Activated naive CD4-positive, alpha-beta T cell treated with anti-CD3 and anti-CD28 coated beads, Interleukin-2, amount 50 U/mL, for 24 hours (primary cell): ENCODE results near the gene PRSS16.
A peak's percentile ranks its signal among the peaks of the same experiment; 100 is the strongest.

Experiments used
- H3K27ac Mint-ChIP-seq: one replicate; pipeline ENCODE4 v1.8.0; 2021; ENCODE audit warnings: mild to moderate bottlenecking, mixed read lengths
- H3K27me3 Mint-ChIP-seq: one replicate; pipeline ENCODE4 v1.8.0; 2021; ENCODE audit warnings: mixed read lengths
- H3K36me3 Mint-ChIP-seq: one replicate; pipeline ENCODE4 v1.8.0; 2021; ENCODE audit warnings: mixed read lengths
- H3K4me1 Mint-ChIP-seq: one replicate; pipeline ENCODE4 v1.8.0; 2021; ENCODE audit warnings: mixed read lengths
- H3K4me3 Mint-ChIP-seq: one replicate; pipeline ENCODE4 v1.8.0; 2021; ENCODE audit warnings: mild to moderate bottlenecking, mixed read lengths
- H3K9me3 Mint-ChIP-seq: one replicate; pipeline ENCODE4 v1.8.0; 2021; ENCODE audit warnings: mixed read lengths

PRSS16 gene

GRCh38 chr6:27290065-27290849 lies 42.8 kb downstream of the PRSS16 start:
- peaks cover 42% of the 10 kb centered on the region for H3K9me3 Mint-ChIP-seq
- H3K36me3 Mint-ChIP-seq = peaks cover 23% of the 10 kb centered on the region
- H3K4me1 Mint-ChIP-seq = peaks cover 10% of the 10 kb centered on the region
- H3K4me3 Mint-ChIP-seq = peak overlapping the region; percentile 12
- peak overlapping the region; percentile 87 for H3K27ac Mint-ChIP-seq
- H3K27me3 Mint-ChIP-seq = peaks cover 76% of the 10 kb centered on the region

- Mint-ChIP-seq H3K27ac (no peak overlapping the region), H3K9me3 (peaks cover 47% of the 10 kb centered on the region), H3K36me3 (peaks cover 23% of the 10 kb centered on the region), H3K4me3 (no peak overlapping the region), H3K4me1 (peaks cover 10% of the 10 kb centered on the region), H3K27me3 (peaks cover 76% of the 10 kb centered on the region)
These were observed 43.3 kb downstream of the PRSS16 start for GRCh38 chr6:27290850-27291208.

- Mint-ChIP-seq H3K36me3 (peaks cover 19% of the 10 kb centered on the region), H3K4me3 (no peak overlapping the region), H3K4me1 (peaks cover under 1% of the 10 kb centered on the region), H3K27me3 (peaks cover 78% of the 10 kb centered on the region), H3K27ac (peak overlapping the region; percentile 76), H3K9me3 (peaks cover 49% of the 10 kb centered on the region)
These were observed 46.1 kb downstream of the PRSS16 start for GRCh38 chr6:27293436-27294098.

GRCh38 chr6:27294409-27294808 lies 46.9 kb downstream of the PRSS16 start:
- no peaks in the 10 kb centered on the region for H3K4me1 Mint-ChIP-seq
- H3K27ac Mint-ChIP-seq = peak overlapping the region; percentile 55
- H3K4me3 Mint-ChIP-seq = no peak overlapping the region
- H3K9me3 Mint-ChIP-seq = peaks cover 49% of the 10 kb centered on the region
- peaks cover 76% of the 10 kb centered on the region for H3K27me3 Mint-ChIP-seq
- peaks cover 19% of the 10 kb centered on the region for H3K36me3 Mint-ChIP-seq

GRCh38 chr6:27295301-27296079 lies 48.0 kb downstream of the PRSS16 start:
- Mint-ChIP-seq H3K4me3 (no peak overlapping the region), H3K9me3 (peaks cover 42% of the 10 kb centered on the region), H3K27ac (peak overlapping the region; percentile 82), H3K4me1 (no peaks in the 10 kb centered on the region), H3K36me3 (peaks cover 14% of the 10 kb centered on the region), H3K27me3 (peaks cover 74% of the 10 kb centered on the region)

- peaks cover 12% of the 10 kb centered on the region for H3K36me3 Mint-ChIP-seq
- H3K27ac Mint-ChIP-seq = peak overlapping the region; percentile 68
- peaks cover 38% of the 10 kb centered on the region for H3K9me3 Mint-ChIP-seq
- H3K27me3 Mint-ChIP-seq = peaks cover 73% of the 10 kb centered on the region
- H3K4me1 Mint-ChIP-seq = no peaks in the 10 kb centered on the region
- H3K4me3 Mint-ChIP-seq = no peak overlapping the region
These were observed 48.7 kb downstream of the PRSS16 start for GRCh38 chr6:27296106-27296783.

GRCh38 chr6:27297484-27297856 lies 50.0 kb downstream of the PRSS16 start:
- Mint-ChIP-seq H3K4me3 (no peak overlapping the region), H3K9me3 (peaks cover 33% of the 10 kb centered on the region), H3K27ac (peak overlapping the region; percentile 25), H3K27me3 (peaks cover 71% of the 10 kb centered on the region), H3K4me1 (no peaks in the 10 kb centered on the region), H3K36me3 (peaks cover 9% of the 10 kb centered on the region)

- Mint-ChIP-seq H3K9me3 (peaks cover 37% of the 10 kb centered on the region), H3K36me3 (peaks cover 12% of the 10 kb centered on the region), H3K4me3 (no peak overlapping the region), H3K27me3 (peaks cover 75% of the 10 kb centered on the region), H3K27ac (peak overlapping the region; percentile 49), H3K4me1 (no peaks in the 10 kb centered on the region)
These were observed 50.6 kb downstream of the PRSS16 start for GRCh38 chr6:27297857-27298730.

GRCh38 chr6:27303613-27304272 lies 56.2 kb downstream of the PRSS16 start:
- peaks cover 59% of the 10 kb centered on the region for H3K27me3 Mint-ChIP-seq
- H3K4me1 Mint-ChIP-seq = no peaks in the 10 kb centered on the region
- H3K27ac Mint-ChIP-seq = no peak overlapping the region
- H3K9me3 Mint-ChIP-seq = peaks cover 20% of the 10 kb centered on the region
- no peak overlapping the region for H3K4me3 Mint-ChIP-seq
- H3K36me3 Mint-ChIP-seq = peaks cover 3% of the 10 kb centered on the region
